Fibroblast of the aortic adventitia (primary cell): Measurements from ENCODE around the gene SAMHD1. TPM values are rescaled to one million over a fixed set of nuclear protein-coding genes. Genes with fewer than 3 reads are reported as not detected.
"Not testable (repeated sequence)": the region's sequence is repeated elsewhere in the genome, so short reads cannot be mapped to it uniquely, and the experiment has no call there.

ENCODE experiments used
- DNase-seq: peaks from one replicate; pipeline ENCODE4 v3.0.0-alpha.2; 2010; ENCODE audit warnings: low read depth
- H3K4me3 ChIP-seq: 2 replicates; pipeline ENCODE4 v1.5.1; 2011; ENCODE audit warnings: low read depth, mild to moderate bottlenecking, control low read depth, low read length, moderate library complexity
- CTCF ChIP-seq: IDR thresholded peaks from 2 replicates; pipeline ENCODE4 v1.5.1; 2011; ENCODE audit warnings: mild to moderate bottlenecking, low read length, control low read depth, inconsistent platforms; ENCODE audit not compliant: insufficient read depth
- total RNA-seq: library from RNA; depleted of rRNA; stranded (reverse); fragments of >200 nt; gene quantifications from 2 replicates; pipeline ENCODE4 v1.2.3, GENCODE V29; 2012; ENCODE audit warnings: low replicate concordance

Gene SAMHD1
- total RNA-seq, 1 donor: 32.7 TPM

- DNase-seq: no peak
- TF ChIP-seq CTCF: no peak
- no peak overlapping the region for H3K4me3 ChIP-seq
These were observed 42.9 kb downstream of the SAMHD1 start for GRCh38 chr20:36908603-36909002.

GRCh38 chr20:36906086-36906485, 45.4 kb downstream of the SAMHD1 start:
- not testable (repeated sequence) for DNase-seq, H3K4me3 ChIP-seq

GRCh38 chr20:36905566-36905965, 45.9 kb downstream of the SAMHD1 start:
- DNase-seq, H3K4me3 ChIP-seq: not testable (repeated sequence)

GRCh38 chr20:36904690-36905089, 46.8 kb downstream of the SAMHD1 start:
- TF ChIP-seq CTCF: no peak
- H3K4me3 ChIP-seq: no peak overlapping the region

GRCh38 chr20:36895036-36895435, 56.5 kb downstream of the SAMHD1 start:
- TF ChIP-seq CTCF: no peak
- no peak for DNase-seq
- H3K4me3 ChIP-seq: no peak overlapping the region

More at GRCh38 chr20:36904690-36905089, 46.8 kb downstream of the SAMHD1 start:
- DNase-seq: no peak

- TF ChIP-seq CTCF: no peak
- H3K4me3 ChIP-seq: no peak overlapping the region
- no peak for DNase-seq
These were observed 57.7 kb downstream of the SAMHD1 start for GRCh38 chr20:36893801-36894200.

- no peak overlapping the region for H3K4me3 ChIP-seq
- TF ChIP-seq CTCF: no peak
- DNase-seq: no peak
These were observed 60.3 kb downstream of the SAMHD1 start for GRCh38 chr20:36891211-36891610.

GRCh38 chr20:36890586-36890985, 60.9 kb downstream of the SAMHD1 start:
- no peak for TF ChIP-seq CTCF
- no peak for DNase-seq

More at GRCh38 chr20:36890586-36890985, 60.9 kb downstream of the SAMHD1 start:
- no peak overlapping the region for H3K4me3 ChIP-seq
